OCI-LY1 (cell line): ENCODE results near the gene RABEP1.
A peak's percentile ranks its signal among the peaks of the same experiment; 100 is the strongest.

Source experiments
- H2AFZ ChIP-seq: fragments of 200-600 bp; sonication (generic), shearing (Covaris generic); 2 replicates; pipeline ENCODE4 v1.6.0; 2014; ENCODE audit warnings: antibody characterized with exemption, mild to moderate bottlenecking, low read length
- H3F3A ChIP-seq: fragments of 200-600 bp; sonication (generic), shearing (Covaris generic); 2 replicates; pipeline ENCODE4 v1.6.0; 2014; ENCODE audit warnings: mild to moderate bottlenecking, antibody characterized with exemption, low read length, moderate library complexity; ENCODE audit not compliant: insufficient read depth
- H3K27ac ChIP-seq: fragments of 200-600 bp; sonication (generic); 2 replicates; pipeline ENCODE4 v1.5.1; 2014; ENCODE audit warnings: low read length, mixed run types, mild to moderate bottlenecking, low read depth; ENCODE audit not compliant: poor library complexity, severe bottlenecking
- H3K27me3 ChIP-seq: fragments of 200-600 bp; sonication (generic); 2 replicates; pipeline ENCODE4 v1.6.0; 2014; ENCODE audit warnings: antibody characterized with exemption, mild to moderate bottlenecking, low read length, moderate library complexity; ENCODE audit not compliant: insufficient read depth
- H3K36me3 ChIP-seq: fragments of 200-600 bp; sonication (generic); 2 replicates; pipeline ENCODE4 v1.6.1; 2014; ENCODE audit warnings: mild to moderate bottlenecking, antibody characterized with exemption, low read length, moderate library complexity, mixed read lengths; ENCODE audit not compliant: insufficient read depth
- H3K4me1 ChIP-seq: fragments of 200-600 bp; sonication (generic); 2 replicates; pipeline ENCODE4 v1.5.1; 2014; ENCODE audit warnings: mild to moderate bottlenecking, low read length, moderate library complexity; ENCODE audit not compliant: insufficient read depth, severe bottlenecking
- H3K4me2 ChIP-seq: fragments of 200-600 bp; sonication (generic), shearing (Covaris generic); 2 replicates; pipeline ENCODE4 v1.6.1; 2014; ENCODE audit warnings: low read length
- H3K4me3 ChIP-seq: fragments of 200-600 bp; sonication (generic); 2 replicates; pipeline ENCODE4 v1.5.1; 2014; ENCODE audit warnings: low read length, low read depth, mild to moderate bottlenecking, mixed read lengths; ENCODE audit not compliant: poor library complexity, severe bottlenecking
- H3K79me2 ChIP-seq: fragments of 200-600 bp; shearing (Covaris generic); 2 replicates; pipeline ENCODE4 v1.6.1; 2016; ENCODE audit warnings: mixed run types, low read length, mixed read lengths; ENCODE audit not compliant: insufficient read depth
- H3K9ac ChIP-seq: fragments of 200-600 bp; sonication (generic), shearing (Covaris generic); 2 replicates; pipeline ENCODE4 v1.6.1; 2014; ENCODE audit warnings: mild to moderate bottlenecking, low read length, mixed read lengths
- H3K9me2 ChIP-seq: fragments of 200-600 bp; sonication (generic), shearing (Covaris generic); 2 replicates; pipeline ENCODE4 v1.6.1; 2014; ENCODE audit warnings: low read depth, mild to moderate bottlenecking, low read length, mixed read lengths
- H3K9me3 ChIP-seq: fragments of 200-600 bp; shearing (Covaris generic); 2 replicates; pipeline ENCODE4 v1.6.1; 2014; ENCODE audit warnings: low read length, mixed read lengths
- H4K20me1 ChIP-seq: fragments of 200-600 bp; sonication (generic), shearing (Covaris generic); 2 replicates; pipeline ENCODE4 v1.6.0; 2016; ENCODE audit warnings: mild to moderate bottlenecking, low read length; ENCODE audit not compliant: insufficient read depth
- CTCF ChIP-seq: fragments of 200-600 bp; sonication (generic), shearing (Covaris generic); IDR thresholded peaks from 2 replicates; pipeline ENCODE4 v1.5.1; 2017; ENCODE audit warnings: mild to moderate bottlenecking, antibody characterized with exemption, low read length, moderate library complexity, mixed read lengths
- EZH2 ChIP-seq: fragments of 200-600 bp; sonication (generic), shearing (Covaris generic); IDR thresholded peaks from 2 replicates; pipeline ENCODE4 v1.8.0; 2017; ENCODE audit warnings: borderline replicate concordance, mixed run types, mild to moderate bottlenecking, antibody characterized with exemption, low read length, moderate library complexity, mixed read lengths

RABEP1 gene

GRCh38 chr17:5325851-5326250, 43.8 kb downstream of the RABEP1 start:
- H3F3A ChIP-seq, result no peaks in the 10 kb centered on the region
- H2AFZ ChIP-seq, result no peak overlapping the region
- H3K27me3 ChIP-seq, result no peaks in the 10 kb centered on the region
- H3K9me2 ChIP-seq, result no peaks in the 10 kb centered on the region
- no peak for TF ChIP-seq CTCF
- TF ChIP-seq EZH2, result no peak
- H3K36me3 ChIP-seq, result peaks cover 19% of the 10 kb centered on the region; the same call in 1 of the 2 replicates
- peaks cover 8% of the 10 kb centered on the region; the same call in 1 of the 2 replicates for H3K9me3 ChIP-seq
- no peak overlapping the region for H3K9ac ChIP-seq
- no peaks in the 10 kb centered on the region for H4K20me1 ChIP-seq
- H3K27ac ChIP-seq, result no peak overlapping the region
- H3K4me2 ChIP-seq, result no peak overlapping the region
- H3K79me2 ChIP-seq, result peaks cover 15% of the 10 kb centered on the region
- no peak overlapping the region for H3K4me3 ChIP-seq
- peaks cover 18% of the 10 kb centered on the region for H3K4me1 ChIP-seq

GRCh38 chr17:5329784-5330557, 47.9 kb downstream of the RABEP1 start:
- peak overlapping the region; percentile 80 for H3K27ac ChIP-seq
- H3K79me2 ChIP-seq, result peaks cover 15% of the 10 kb centered on the region
- H3K4me2 ChIP-seq, result peak overlapping the region; percentile 23; the same call in 1 of the 2 replicates
- H3K9me3 ChIP-seq, result no peaks in the 10 kb centered on the region
- TF ChIP-seq EZH2 (no peak), CTCF (no peak)
- no peak overlapping the region for H3K4me3 ChIP-seq
- no peaks in the 10 kb centered on the region for H3F3A ChIP-seq
- H3K4me1 ChIP-seq, result peaks cover 18% of the 10 kb centered on the region
- no peak overlapping the region for H2AFZ ChIP-seq
- H3K36me3 ChIP-seq, result peaks cover 24% of the 10 kb centered on the region
- H3K27me3 ChIP-seq, result no peaks in the 10 kb centered on the region
- H3K9ac ChIP-seq, result no peak overlapping the region
- H4K20me1 ChIP-seq, result no peaks in the 10 kb centered on the region
- H3K9me2 ChIP-seq, result no peaks in the 10 kb centered on the region

DNA sequence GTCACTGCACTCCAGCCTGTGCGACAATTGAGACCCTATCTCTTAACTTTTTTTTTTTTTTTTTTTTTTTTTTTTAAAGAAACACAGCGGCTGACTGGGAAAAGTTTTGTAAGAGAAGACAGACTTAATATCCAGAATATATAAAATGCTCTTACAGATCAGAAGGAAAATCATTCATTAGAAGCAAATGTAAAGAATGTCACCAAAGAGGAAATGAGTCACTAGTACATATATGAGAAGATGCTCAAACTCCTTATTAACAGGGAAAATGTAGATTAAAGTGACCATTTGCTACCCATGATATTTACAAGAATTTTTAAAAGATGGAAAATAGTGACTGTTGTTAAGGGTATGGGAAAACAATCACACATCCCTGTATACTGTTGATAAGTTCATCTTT, 48.9 kb downstream of the RABEP1 start:
- Histone ChIP-seq H3K9ac (no peak overlapping the region), H3K79me2 (peaks cover 15% of the 10 kb centered on the region), H3K4me3 (no peak overlapping the region), H3K36me3 (peaks cover 33% of the 10 kb centered on the region), H3K9me3 (no peaks in the 10 kb centered on the region), H2AFZ (no peak overlapping the region), H3K4me2 (no peak overlapping the region), H3K4me1 (peaks cover 18% of the 10 kb centered on the region), H3F3A (no peaks in the 10 kb centered on the region), H3K9me2 (no peaks in the 10 kb centered on the region), H3K27ac (peak overlapping the region; percentile 80), H4K20me1 (no peaks in the 10 kb centered on the region), H3K27me3 (no peaks in the 10 kb centered on the region)
- TF ChIP-seq EZH2 (no peak), CTCF (no peak)
